HG02970 (cell line): ENCODE data around the gene LHB.

ENCODE experiments used
- ATAC-seq: cut with Tn5 transposase; IDR thresholded peaks from one replicate; pipeline ENCODE4 v1.9.1; 2021; ENCODE audit warnings: mild to moderate bottlenecking, moderate library complexity, moderate number of reproducible peaks; ENCODE audit not compliant: unreplicated experiment, low FRiP score

Gene LHB

GRCh38 chr19:48987323-48987722, 29.6 kb downstream of the LHB start:
- no peak for ATAC-seq

- ATAC-seq, result no peak
Observed at GRCh38 chr19:48986211-48986610, 30.7 kb downstream of the LHB start.

GRCh38 chr19:48985711-48986110, 31.2 kb downstream of the LHB start:
- no peak for ATAC-seq

- ATAC-seq, result no peak
Observed at GRCh38 chr19:48982280-48982679, 34.6 kb downstream of the LHB start.

GRCh38 chr19:48977061-48977460, 39.8 kb downstream of the LHB start:
- no peak for ATAC-seq

GRCh38 chr19:48975947-48976847, 40.7 kb downstream of the LHB start:
- ATAC-seq, result no peak

GRCh38 chr19:48970923-48971395, 45.9 kb downstream of the LHB start:
- ATAC-seq, result no peak

GRCh38 chr19:48970139-48970766, 46.6 kb downstream of the LHB start:
- no peak for ATAC-seq

GRCh38 chr19:48969276-48970138, 47.4 kb downstream of the LHB start:
- ATAC-seq, result no peak

GRCh38 chr19:48968813-48969218, 48.1 kb downstream of the LHB start:
- ATAC-seq, result no peak

GRCh38 chr19:48968179-48968661, 48.7 kb downstream of the LHB start:
- no peak for ATAC-seq

- ATAC-seq, result no peak
Observed at GRCh38 chr19:48967346-48968178, 49.3 kb downstream of the LHB start.

- ATAC-seq, result no peak
Observed at GRCh38 chr19:48966541-48967345, 50.1 kb downstream of the LHB start.
